GM10847 (cell line): ENCODE measurements around the gene NCKAP5.

Experiments
- POLR2A ChIP-seq: IDR thresholded peaks from 2 replicates; pipeline ENCODE4 v1.6.1; 2011; ENCODE audit not compliant: insufficient read length; ENCODE audit errors: extremely low read depth

The NCKAP5 gene

GRCh38 chr2:133360190-133360589, 208.1 kb downstream of the NCKAP5 start:
- TF ChIP-seq POLR2A: no peak

GRCh38 chr2:133352719-133353118, 215.5 kb downstream of the NCKAP5 start:
- no peak for TF ChIP-seq POLR2A

- no peak for TF ChIP-seq POLR2A
Measured at GRCh38 chr2:133346654-133347053, 221.6 kb downstream of the NCKAP5 start.

- TF ChIP-seq POLR2A: no peak
Measured at GRCh38 chr2:133345638-133346037, 222.6 kb downstream of the NCKAP5 start.

- no peak for TF ChIP-seq POLR2A
Measured at GRCh38 chr2:133344849-133345248, 223.4 kb downstream of the NCKAP5 start.

- no peak for TF ChIP-seq POLR2A
Measured at GRCh38 chr2:133343018-133343352, 225.3 kb downstream of the NCKAP5 start.

- no peak for TF ChIP-seq POLR2A
Measured at GRCh38 chr2:133342286-133343017, 225.8 kb downstream of the NCKAP5 start.

- TF ChIP-seq POLR2A: no peak
Measured at GRCh38 chr2:133341575-133341974, 226.7 kb downstream of the NCKAP5 start.

- TF ChIP-seq POLR2A: no peak
Measured at GRCh38 chr2:133338224-133338623, 230.0 kb downstream of the NCKAP5 start.

- no peak for TF ChIP-seq POLR2A
Measured at GRCh38 chr2:133334923-133335322, 233.3 kb downstream of the NCKAP5 start.

GRCh38 chr2:133333181-133333580, 235.1 kb downstream of the NCKAP5 start:
- no peak for TF ChIP-seq POLR2A

- TF ChIP-seq POLR2A: no peak
Measured at GRCh38 chr2:133331436-133331835, 236.8 kb downstream of the NCKAP5 start.

- no peak for TF ChIP-seq POLR2A
Measured at GRCh38 chr2:133326652-133327397, 241.4 kb downstream of the NCKAP5 start.

- TF ChIP-seq POLR2A: no peak
Measured at GRCh38 chr2:133324150-133324561, 244.1 kb downstream of the NCKAP5 start.

GRCh38 chr2:133322909-133323308, 245.4 kb downstream of the NCKAP5 start:
- no peak for TF ChIP-seq POLR2A

GRCh38 chr2:133317178-133317577, 251.1 kb downstream of the NCKAP5 start:
- TF ChIP-seq POLR2A: no peak

- no peak for TF ChIP-seq POLR2A
Measured at GRCh38 chr2:133316557-133316956, 251.7 kb downstream of the NCKAP5 start.
